GM13977 (cell line): ENCODE measurements around the gene PLXNB3.

ENCODE experiments used
- DNase-seq: peaks from one replicate; pipeline ENCODE4 v3.0.0; 2012; ENCODE audit warnings: low spot score
- CTCF ChIP-seq: IDR thresholded peaks from 2 replicates; pipeline ENCODE4 v1.5.1; 2012; ENCODE audit warnings: mild to moderate bottlenecking, control low read depth; ENCODE audit not compliant: insufficient read depth; ENCODE audit errors: extremely low read depth, missing control alignments
- in situ Hi-C: fragments of 300-500 bp; cut with MboI; formaldehyde crosslinking; loops from one replicate; pipeline ENCODE4 v1.12.0; 2022; ENCODE audit warnings: low sequenced_read_pairs, low pct_unique_long_range_greater_than_20kb, mixed read lengths, inconsistent platforms; ENCODE audit not compliant: unreplicated experiment

The PLXNB3 gene

DNA sequence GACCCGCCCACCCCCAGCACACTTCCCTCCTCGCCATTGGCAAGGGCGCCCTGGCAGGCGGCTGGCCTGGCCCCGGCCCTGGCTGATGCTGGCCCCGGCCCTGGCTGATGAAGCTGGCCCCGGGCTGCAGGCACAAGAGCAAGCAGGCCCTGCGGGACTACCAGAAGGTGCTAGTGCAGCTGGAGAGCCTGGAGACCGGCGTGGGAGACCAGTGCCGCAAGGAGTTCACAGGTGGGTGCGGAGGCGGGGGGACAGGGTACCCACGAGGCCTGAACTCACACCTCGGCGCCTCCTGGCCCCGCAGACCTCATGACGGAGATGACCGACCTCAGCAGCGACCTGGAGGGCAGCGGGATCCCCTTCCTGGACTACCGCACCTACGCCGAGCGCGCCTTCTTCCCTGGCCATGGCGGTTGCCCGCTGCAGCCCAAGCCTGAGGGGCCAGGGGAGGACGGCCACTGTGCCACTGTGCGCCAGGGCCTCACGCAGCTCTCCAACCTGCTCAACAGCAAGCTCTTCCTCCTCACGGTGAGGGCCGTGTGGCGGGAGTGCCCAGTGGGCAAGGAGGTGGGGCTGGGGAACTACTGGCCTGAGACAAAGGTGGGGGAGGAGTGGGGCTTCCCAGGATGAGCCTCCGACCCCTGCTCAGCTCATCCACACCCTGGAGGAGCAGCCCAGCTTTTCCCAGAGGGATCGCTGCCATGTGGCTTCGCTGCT is 10.7 kb downstream of the PLXNB3 start:
- in situ Hi-C loops: no loop called here
- no peak for DNase-seq
- TF ChIP-seq CTCF: no peak

- no peak for TF ChIP-seq CTCF
- no peak for DNase-seq
- in situ Hi-C loops: no loop called here
These were observed 11.5 kb downstream of the PLXNB3 start for GRCh38 chrX:153775293-153776119.

GRCh38 chrX:153776120-153776599 is 12.1 kb downstream of the PLXNB3 start:
- in situ Hi-C loops: no loop called here
- no peak for TF ChIP-seq CTCF
- DNase-seq: no peak

DNA sequence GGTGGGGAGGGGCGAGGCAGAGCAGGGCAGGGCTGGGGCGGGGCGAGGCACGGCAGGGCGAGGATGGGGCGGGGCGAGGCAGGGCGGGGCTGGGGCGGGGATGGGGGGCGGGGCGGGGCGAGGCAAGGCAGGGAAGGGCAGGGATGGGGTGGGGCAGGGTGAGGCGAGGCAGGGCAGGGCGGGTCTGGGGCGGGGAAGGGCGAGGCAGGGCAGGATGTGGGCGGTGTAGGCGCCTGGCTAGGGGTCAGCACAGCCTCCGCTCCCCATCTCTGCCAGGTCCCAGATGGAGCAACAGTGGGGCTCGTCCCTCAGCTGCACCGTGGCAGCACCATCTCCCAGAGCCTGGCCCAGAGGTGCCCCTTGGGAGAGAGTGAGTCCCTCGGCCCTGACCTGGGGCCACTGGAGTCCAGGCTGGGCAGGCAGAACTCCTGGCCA is 12.6 kb downstream of the PLXNB3 start:
- no peak for DNase-seq
- TF ChIP-seq CTCF: no peak
- in situ Hi-C loops: no loop called here

DNA sequence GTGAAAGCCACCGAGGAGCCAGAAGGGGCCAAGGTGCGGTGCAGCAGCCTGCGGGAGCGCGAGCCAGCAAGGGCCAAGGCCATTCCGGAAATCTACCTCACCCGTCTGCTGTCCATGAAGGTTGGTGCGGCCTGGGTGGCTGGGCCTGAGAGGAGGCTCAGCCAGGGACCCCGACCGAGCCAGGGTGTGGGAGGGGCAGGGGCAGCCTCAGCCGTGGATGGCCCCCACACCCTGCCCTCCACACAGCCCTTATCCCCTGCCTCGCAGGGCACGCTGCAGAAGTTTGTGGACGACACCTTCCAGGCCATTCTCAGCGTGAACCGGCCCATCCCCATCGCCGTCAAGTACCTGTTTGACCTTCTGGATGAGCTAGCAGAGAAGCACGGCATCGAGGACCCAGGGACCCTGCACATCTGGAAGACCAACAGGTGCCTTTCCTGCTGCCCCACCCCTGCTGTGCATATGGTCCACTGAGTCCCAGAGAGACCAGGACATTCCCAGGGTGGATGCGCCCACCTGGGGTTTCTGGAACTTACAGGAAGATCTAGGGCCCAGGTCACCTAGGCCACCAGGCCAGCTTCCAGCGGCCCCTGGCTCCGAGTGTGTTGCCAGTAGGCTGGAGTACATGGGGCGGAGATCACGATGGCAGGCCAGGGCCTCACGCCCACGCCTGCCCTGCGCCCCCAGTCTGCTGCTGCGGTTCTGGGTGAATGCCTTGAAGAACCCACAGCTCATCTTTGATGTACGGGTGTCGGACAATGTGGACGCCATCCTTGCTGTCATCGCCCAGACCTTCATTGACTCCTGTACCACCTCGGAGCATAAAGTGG is 13.4 kb downstream of the PLXNB3 start:
- DNase-seq: no peak
- TF ChIP-seq CTCF: no peak
- in situ Hi-C loops: no loop called here

- in situ Hi-C loops: no loop called here
- no peak for DNase-seq
- no peak for TF ChIP-seq CTCF
These were observed 14.1 kb downstream of the PLXNB3 start for GRCh38 chrX:153778181-153778580.
